ENCODE results near the gene ADARB1.

ADARB1 gene

DNA sequence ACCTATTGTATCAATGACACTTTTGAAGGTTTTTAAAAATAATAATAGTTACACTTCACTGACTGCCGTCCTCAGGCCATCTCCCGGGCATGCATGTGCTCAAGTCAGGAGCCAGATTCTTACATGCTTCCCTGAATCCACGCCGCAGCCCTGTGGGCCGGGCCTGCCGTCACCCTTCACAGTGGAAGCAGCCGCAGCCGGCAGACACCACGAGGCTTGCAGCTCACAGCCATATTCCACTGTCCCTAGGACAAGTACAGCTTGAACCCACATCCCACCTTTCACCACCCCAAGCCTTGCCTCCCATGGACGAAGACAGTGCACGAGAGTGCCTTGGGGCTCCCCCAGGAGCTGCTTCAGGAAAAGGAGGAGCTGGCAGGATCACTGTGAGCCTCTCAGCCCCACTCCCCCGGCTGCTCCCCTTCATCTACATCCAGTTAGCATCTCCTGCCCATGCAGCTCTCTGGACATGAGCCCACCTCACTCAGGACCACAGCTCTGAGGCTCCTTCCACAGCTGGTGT, 136.1 kb downstream of the ADARB1 start:
- no peak for DNase-seq

DNA sequence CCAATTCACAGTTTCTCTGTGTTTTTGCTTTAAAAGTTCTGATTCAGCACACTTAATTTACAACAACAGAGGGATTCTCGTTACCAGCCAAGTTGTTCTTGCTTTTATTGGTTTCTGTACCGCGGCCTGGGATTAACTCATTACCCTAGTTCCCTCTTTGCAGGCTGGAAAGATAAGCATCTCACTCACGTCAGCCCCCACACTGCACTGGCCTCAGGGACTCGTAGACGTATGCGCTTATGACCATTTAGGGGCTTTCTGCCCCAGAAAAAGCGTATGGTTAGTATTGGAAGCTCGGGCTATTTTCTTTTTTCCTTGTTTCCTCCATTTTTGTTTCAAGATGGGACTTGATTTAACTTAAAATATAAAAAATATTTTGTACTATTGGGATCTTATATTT, 137.3 kb downstream of the ADARB1 start:
- no peak for DNase-seq

DNA sequence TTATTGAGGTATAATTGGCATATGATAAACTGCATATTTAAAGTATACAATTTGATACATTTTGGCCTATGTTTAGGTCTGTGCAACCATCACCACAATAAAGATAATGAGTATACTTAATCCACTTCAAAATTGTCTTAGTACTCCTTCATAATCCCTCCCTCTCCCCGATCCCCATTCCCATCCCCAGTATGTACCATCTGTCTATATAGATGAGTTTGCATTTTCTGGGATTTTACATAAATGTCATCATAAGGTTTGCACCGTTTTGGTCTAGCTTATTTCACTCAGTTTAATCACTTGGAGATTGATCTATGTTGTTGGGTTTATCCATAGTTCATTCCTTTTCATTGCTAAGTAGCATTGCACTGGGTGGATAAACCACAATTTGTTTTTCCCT, 139.0 kb downstream of the ADARB1 start:
- DNase-seq = no peak

DNA sequence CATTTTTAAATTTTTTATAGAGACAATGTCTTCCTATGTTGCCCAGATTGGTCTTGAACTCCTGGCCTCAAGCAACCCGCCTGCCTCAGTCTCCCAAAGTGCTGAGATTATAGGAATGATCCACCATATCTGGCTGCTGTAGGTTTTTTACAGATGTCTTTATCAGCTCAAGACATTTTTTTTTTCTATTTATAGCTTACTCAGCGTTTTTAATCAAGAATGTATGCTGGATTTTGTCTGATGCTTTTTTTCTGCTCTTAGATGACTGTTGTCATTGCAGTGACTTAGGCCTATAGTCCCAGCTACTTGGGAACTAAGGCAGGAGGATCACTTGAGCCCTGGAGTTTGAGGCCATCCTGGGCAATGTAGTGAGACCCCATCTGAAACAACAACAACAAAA, 140.8 kb downstream of the ADARB1 start:
- no peak for DNase-seq

DNA sequence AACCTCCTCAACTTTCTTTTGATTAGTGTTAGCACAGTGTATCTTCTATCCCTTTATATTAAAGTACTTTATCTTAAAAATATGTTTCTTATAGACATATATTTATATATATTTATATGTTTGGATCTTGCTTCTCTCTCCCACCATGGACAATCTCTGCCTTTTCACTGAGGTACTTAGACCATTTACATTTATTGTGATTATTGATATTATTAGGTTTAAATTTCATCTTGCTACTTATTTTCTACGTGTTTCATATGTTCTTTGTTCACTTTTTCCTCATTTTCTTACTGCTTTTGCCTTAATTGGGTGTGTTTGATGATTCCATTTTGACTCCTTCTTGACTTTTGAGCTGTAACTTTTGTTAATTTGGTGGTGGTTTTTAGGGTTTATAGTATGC, 142.6 kb downstream of the ADARB1 start:
- no peak for DNase-seq

DNA sequence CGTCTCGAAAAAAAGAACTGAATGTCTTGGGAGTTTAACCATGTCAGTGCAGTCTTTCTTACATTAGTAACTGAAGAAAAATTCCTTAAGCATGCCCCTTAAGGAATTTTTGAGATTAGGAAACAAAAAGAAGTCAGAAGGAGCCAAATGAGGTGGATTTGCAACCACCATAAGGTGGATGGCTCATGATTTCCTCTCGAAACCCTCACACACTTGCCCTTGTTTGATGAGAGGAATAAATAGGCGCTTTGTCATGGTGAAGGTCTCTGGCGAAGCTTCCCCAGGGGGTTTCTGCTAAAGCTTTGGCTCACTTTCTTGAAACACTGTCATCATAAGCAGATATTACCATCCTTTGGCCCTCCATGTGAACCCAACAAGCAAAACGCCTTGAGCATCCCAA, 145.1 kb downstream of the ADARB1 start:
- no peak for DNase-seq

DNA sequence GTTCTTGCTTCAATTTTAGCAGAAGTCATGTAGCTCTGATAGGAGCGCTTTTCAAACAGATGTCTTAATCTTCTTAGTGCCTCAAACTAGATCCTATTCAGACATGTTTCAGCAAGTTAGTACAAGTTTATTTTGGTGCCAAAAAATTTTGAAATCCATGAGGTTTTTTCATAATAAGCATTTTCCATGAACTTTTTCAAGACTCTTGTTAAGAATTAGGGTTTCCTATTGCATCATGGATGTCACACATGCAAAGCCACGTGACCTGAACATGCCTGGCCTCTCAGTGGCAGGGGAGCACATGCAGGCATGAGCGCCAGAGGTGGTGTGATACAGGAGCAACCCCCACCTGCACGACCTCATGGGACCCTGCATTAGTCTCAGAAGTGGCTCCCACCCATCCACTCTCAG, 145.7 kb downstream of the ADARB1 start:
- DNase-seq = no peak

DNA sequence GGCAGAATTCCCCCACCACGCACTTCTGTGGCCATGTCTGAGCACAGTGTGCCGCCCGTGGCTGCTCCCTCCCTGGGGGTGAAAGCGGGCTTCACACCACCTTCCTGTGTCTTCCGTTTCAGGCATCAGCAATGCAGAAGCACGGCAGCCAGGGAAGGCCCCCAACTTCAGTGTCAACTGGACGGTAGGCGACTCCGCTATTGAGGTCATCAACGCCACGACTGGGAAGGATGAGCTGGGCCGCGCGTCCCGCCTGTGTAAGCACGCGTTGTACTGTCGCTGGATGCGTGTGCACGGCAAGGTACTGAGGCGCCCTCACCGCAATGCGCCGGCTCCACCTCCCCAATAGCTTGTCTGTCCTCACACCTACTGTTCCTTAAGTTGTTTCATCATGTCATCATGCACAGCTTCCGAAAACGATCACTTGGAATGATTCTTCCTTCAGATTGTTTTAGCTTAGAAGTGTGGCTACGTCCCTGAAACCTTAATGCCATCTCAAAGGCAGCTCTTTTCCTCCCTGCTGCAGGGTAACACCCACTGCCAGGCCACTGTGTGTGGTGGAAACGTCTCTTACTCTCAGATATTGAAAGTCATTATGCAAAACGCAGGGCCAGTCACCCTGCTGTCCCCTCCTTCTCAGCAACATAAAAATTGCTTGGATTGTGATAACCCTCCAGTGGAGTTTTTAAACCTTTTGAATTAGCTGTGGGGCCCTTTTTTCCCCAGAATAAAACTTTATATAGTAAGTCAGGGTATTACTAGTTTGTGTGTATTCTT, 146.5 kb downstream of the ADARB1 start:
- no peak for DNase-seq

DNA sequence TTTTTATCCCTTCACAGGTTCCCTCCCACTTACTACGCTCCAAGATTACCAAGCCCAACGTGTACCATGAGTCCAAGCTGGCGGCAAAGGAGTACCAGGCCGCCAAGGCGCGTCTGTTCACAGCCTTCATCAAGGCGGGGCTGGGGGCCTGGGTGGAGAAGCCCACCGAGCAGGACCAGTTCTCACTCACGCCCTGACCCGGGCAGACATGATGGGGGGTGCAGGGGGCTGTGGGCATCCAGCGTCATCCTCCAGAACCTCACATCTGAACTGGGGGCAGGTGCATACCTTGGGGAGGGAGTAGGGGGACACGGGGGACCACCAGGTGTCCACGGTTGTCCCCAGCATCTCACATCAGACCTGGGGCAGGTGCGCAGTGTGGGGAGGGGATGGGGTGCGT, 147.6 kb downstream of the ADARB1 start:
- no peak for DNase-seq

DNA sequence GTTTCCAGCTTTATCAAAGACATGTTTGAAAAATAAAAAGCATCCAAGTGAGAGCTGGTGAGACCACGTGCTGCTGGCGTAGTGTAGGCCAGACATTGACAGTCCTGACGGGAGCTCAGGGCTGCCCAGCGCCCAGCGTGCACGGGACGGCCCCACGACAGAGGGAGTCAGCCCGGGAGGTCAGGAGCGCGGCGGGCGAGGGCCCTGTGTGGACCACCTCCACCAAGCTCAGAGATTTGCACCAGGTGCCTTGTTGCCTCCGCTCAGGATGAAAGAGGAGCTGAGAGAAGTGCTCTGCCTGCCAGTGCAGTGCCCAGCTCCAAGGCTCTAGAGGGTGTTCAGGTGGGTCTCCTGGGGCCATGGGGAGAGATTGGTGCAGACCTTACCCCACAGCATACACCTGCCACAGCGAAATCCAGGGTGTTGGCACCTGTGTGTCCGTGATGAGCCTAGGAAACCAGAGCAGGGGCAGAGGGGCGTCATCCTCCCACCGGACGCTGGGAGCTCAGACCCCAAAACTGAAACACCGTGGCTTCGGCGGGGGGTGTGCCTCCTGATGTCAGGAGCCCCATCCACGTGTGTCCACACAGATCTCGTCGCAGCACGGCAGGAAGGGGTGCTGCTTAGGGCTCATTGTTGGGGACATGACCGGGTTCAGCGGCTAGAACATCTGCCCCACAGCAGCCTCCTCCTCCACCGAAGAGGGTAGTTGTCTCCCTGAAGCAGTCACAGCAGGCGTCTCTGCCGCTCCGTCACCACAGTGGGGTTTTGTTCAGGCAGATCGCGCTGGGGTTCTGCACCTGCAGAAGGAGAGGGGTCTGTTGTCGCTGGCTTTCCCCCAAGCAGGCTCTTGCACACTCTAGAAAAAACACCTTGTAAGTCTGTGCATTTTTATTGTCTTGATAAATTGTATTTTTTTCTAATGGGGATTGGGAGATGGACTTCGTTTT, 149.1 kb downstream of the ADARB1 start:
- no peak for DNase-seq

DNA sequence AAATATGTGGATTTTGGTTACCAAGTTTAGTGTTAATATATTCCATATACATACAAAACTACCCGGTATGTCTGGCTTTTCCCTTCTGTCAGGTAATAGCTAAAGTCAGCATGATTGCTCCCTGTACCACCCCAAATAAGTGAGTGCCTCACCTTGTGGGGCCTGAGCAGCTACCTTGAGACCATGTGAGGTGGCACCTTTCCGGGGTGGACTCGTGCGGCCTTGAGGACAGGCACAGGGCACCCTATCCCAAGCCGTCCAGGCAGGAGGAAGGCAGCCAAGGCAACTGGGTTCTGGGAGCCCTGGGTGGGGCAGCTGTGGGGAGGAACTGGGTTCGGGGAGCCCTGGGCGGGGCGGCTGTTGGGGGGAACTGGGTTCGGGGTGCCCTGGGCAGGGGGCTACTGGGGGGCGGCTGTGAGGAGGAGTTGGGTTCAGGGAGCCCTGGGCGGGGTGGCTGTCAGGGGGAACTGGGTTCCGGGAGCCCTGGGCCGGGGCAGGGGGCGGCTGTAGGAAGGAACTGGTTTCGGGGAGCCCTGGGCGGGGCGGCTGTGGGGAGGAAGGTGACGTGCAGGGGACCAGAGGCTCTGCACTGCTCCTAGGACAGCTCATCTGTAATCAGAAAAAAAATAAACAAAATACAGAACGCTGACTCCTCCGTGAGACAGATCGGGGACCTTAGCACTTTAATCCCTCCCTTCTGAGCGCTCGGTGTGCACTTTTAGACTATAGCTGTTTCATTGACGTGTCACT, 150.0 kb downstream of the ADARB1 start:
- DNase-seq = no peak

DNA sequence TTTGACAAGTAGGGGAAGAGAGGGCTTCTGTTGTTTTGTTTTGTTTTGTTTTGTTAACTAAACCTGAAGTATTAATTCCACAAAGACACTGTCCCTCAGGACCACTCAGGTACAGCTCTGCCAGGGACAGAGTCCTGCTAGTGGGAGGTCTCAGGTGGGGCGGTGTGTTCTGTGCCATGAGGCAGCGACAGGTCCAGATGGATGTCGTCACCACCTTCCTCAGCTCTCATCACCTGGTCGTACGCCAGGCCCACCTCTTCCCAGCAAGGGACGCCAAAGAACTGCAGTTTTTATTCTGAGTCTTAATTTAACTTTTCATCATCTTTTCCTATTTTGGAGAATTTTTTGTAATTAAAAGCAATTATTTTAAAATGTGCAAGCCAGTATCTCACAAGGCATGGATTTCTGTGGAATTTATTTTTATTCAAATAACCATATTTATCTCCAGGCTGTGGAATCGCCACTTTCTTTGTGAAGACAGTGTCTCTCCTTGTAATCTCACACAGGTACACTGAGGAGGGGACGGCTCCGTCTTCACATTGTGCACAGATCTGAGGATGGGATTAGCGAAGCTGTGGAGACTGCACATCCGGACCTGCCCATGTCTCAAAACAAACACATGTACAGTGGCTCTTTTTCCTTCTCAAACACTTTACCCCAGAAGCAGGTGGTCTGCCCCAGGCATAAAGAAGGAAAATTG, 150.8 kb downstream of the ADARB1 start:
- DNase-seq = no peak

DNA sequence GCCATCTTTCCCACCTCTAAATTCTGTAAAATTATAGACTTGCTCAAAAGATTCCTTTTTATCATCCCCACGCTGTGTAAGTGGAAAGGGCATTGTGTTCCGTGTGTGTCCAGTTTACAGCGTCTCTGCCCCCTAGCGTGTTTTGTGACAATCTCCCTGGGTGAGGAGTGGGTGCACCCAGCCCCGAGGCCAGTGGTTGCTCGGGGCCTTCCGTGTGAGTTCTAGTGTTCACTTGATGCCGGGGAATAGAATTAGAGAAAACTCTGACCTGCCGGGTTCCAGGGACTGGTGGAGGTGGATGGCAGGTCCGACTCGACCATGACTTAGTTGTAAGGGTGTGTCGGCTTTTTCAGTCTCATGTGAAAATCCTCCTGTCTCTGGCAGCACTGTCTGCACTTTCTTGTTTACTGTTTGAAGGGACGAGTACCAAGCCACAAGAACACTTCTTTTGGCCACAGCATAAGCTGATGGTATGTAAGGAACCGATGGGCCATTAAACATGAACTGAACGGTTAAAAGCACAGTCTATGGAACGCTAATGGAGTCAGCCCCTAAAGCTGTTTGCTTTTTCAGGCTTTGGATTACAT, 151.5 kb downstream of the ADARB1 start:
- no peak for DNase-seq

DNA sequence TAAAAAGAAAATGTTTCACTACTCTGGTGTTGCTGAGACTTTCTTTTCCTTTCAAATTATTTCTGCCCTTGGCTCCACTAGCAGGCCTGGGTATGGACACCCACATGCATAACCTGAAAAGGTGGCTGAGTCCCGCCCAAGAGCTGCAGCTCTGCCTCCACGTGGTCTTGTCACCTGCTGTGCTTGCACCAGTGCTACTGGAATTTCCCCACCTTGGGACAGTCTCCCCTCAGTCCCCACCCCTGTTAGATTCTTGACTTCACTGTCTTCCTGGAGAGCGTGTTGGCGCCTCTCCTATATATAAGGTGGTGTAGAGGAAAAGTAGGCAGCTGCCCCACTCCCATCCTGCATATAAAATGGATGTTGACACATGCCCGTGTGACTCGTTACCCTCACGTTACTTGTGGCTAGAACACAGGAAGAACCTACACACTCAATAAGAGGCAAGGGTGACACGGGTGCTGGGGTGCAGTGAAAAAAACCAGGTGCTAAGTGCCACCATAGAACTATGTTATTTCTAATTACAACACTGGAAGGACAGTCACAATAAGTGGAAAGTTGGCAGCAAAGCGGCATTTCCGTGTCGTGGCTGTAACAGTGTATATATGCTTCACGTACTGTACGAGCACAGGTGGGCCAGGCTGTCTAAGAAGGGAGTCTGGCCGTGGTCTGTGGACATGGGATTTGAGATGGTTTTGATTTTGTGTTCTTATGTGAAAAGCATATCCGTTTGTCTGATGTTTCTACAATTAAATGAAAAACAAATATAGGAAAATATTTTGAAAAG, 152.4 kb downstream of the ADARB1 start:
- DNase-seq = no peak

DNA sequence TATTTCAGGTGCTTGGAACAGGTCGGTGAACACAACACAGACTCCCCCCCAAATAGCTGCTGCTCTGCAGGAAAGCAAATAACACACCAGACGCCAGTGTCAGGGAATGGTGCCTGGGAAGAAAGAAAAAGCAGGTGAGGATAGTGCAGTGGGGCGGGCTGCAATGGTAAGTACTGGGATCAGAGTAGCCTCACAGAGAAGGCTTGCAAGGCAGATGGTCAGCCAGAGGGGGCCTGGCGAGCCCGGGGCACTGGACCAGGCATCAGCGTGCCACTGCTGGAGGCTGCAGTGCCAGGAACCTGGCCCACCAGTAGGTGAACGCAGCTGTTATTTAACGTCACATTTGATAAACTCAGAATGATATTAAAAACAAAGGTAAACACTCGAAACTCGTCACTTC, 153.4 kb downstream of the ADARB1 start:
- peak; percentile 3 for DNase-seq

DNA sequence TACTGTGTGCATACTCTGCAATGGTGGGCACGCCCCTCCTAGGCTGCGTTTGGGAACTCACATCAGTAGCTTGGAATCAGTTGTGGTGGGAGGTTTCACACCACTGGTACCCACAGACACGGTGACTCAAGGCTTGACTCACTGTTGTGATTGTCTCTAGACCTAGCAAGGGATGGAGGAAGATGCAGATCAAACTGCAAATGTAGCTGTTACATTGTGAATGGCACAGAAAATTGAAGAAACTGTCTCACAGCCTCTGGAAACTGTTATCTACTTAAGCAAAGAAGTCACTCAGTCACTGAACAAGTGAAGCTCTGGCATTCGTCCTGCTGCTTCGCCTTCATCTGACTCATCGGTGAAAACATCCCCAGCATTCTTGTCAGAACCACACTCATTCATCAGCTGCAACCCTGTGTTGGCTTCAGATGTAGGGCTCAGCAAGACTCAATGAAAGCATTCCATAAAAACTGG, 153.8 kb downstream of the ADARB1 start:
- no peak for DNase-seq

DNA sequence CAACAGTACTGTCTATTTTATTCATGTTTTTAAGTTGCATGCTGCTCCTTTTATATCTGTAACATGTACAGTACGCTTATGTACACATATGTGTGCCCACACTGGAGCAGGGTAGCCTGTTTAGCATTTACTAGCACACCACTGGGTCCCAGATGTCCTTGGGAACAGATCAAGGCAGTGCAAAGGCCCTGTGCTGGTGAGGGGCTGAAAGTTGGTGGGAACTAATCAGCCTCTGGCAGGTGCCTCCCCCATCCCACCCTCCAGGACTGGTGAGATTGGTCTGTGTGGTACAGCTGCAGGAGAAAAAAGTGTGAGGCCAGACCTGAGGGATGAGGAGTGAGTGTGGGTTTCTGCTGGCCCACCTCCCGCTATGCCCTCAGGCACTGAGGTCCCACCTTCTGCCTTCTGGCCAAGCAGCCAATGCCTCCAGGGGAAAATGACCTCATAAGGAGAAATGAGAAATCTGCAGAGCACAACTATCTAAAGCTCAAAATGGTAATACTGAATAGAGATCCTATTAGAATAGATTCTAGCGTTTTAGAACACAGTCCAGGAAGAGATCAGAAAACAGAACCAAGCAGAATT, 154.4 kb downstream of the ADARB1 start:
- DNase-seq = no peak

DNA sequence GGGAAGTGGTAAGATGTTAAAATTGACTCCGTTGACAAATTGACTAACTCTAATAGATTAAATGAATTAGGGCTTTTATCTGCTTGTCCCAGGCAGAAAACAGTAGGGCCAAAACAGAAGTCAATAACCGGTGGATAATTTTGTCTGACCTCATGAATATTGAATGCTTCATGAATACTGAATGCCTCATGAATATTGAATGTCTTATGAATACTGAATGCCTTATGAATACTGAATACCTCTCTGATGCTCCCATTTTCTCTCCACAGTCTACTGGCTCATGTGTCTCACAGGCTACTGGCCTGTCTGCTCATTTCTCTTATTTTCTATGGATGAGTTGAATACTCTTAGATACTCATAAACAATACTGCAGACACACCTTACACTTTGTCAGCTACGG, 157.3 kb downstream of the ADARB1 start:
- DNase-seq = no peak

DNA sequence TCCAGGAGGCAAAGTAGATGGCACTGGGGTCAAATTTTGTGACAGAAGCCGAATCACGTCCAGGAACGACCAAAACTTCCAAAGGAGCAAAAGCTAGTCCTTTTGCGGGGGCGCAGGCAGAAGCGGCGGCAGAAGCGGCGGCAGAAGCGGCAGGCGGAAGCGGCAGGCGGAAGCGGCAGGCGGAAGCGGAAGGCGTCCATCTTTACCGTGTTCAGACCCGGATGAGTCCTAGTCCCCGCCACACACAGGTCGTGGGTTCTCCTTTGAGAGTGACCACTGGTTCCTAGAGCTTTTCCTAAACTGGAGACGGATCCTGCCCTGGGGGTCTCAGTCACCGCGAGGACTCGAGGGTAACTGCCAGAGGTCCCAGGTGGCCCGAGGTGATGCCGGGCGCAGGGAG, 159.7 kb downstream of the ADARB1 start:
- no peak for DNase-seq

DNA sequence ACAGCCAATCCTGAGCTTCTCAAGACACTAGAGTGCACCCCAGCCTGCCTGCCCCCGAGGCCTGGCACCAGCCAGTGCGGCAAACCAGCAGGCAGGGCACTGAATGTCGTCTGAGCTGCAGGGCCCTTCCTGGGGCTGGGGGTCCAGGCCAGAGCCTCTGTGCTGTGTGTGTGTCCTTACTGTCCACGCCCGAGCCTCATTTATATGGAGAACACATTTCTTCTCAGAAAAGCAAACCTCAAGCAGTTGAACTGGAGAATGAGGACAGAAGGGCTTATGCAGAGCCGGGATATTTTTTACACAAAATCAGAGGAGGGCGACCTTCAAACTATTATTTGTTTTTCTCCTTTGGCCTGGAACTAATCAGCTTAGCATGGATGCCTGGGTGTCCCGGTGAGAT, 160.6 kb downstream of the ADARB1 start:
- DNase-seq = no peak

DNA sequence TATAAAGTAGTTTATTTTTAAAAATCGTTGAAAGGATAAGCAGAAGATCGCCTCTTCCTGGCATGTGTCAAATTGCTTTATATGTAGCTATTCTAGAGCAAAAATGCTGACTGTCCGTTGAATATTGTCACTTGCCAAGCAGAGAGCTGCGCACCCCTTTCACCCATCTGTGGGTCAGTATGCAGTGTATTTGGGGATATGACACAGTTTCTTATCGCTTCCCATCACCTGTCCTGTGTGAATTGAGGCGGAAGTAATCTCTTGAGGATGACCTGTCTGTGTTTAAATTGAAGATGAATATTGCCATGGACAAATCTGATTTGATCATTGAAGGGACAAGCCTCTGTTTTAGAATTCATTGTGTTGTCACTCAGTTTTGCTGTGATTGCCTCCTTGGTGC, 161.1 kb downstream of the ADARB1 start:
- no peak for DNase-seq
